ENCODE data around the gene ATCAY. TPM values are rescaled to one million over a fixed set of nuclear protein-coding genes. Genes with fewer than 3 reads are reported as not detected.

Gene ATCAY
- total RNA-seq, 2 donors from 2014 or later: 3.9 to 8.3 TPM

DNA sequence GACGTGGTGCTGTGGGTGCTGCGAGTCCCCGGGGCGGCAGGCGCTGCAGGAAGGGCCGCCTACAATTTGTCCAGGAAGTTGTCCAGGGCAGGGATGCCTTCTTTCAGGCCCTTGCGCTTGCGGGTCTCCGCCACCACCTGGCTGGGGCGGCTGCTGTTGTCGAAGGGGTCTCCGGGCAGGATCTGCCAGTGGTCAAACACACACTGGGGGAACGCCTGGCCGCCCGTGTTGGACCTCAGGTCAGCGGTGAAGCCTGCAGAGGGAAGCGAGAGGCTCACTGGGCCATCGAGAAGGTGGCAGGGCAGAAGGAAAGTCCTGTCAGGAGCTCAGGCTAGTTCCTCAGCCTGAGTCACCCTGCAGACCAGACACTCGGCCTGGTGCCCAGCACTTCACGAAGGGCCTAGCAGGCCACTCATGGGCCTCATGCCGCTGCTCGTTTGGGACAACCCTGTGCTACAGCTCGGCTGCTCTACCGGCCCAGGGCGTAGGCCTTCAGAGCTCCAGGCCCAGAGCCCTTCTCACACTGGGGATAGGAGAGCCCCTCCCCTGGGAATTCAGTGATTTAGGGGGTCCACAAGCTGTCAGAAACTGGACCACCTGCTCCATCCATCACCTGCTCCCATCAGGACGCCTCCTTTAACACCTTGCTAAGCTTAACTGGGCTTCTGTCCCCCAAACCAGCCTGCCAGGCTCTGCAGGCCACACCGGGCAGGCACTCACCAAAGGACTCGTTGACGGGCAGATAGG is 96.2 kb downstream of the ATCAY start:
- Histone ChIP-seq H3K27ac (no peak overlapping the region), H3K36me3 (peaks cover 51 to 57% of the 10 kb centered on the region in 2 donors), H3K4me3 (no peak overlapping the region), H3K27me3 (replicated peaks; ENCODE audit: insufficient read depth) (no peaks in the 10 kb centered on the region), H3K9me3 (no peaks in the 10 kb centered on the region), H3K4me1 (replicated peaks) (no peaks in the 10 kb centered on the region)
- TF ChIP-seq, protein P1, sequence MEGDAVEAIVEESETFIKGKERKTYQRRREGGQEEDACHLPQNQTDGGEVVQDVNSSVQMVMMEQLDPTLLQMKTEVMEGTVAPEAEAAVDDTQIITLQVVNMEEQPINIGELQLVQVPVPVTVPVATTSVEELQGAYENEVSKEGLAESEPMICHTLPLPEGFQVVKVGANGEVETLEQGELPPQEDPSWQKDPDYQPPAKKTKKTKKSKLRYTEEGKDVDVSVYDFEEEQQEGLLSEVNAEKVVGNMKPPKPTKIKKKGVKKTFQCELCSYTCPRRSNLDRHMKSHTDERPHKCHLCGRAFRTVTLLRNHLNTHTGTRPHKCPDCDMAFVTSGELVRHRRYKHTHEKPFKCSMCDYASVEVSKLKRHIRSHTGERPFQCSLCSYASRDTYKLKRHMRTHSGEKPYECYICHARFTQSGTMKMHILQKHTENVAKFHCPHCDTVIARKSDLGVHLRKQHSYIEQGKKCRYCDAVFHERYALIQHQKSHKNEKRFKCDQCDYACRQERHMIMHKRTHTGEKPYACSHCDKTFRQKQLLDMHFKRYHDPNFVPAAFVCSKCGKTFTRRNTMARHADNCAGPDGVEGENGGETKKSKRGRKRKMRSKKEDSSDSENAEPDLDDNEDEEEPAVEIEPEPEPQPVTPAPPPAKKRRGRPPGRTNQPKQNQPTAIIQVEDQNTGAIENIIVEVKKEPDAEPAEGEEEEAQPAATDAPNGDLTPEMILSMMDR (IDR thresholded peaks at IDR 0.05): no peak
- no peak for TF ChIP-seq POLR2A (IDR thresholded peaks at IDR 0.05)
- no peak for TF ChIP-seq POLR2AphosphoS5 (IDR thresholded peaks at IDR 0.05)
- WGBS: 80% methylated on average over 29 of the region's 29 CpGs
- intact Hi-C loops (cut with DNase I): no loop called here
- no peak for DNase-seq (ENCODE audit: low spot score)

MicroRNAs encoded within 50 kb of the gene (microRNA counts, 767-probe panel; counts per million panel counts)
- microRNA hsa-miR-637: 0 to 431 counts per million in 2 donors

Small RNA genes lying within 50 kb of the gene (microRNA-seq; reads per million reads assigned to microRNA genes)
- not detected for gene MIR637

Small RNA genes lying within 50 kb of the gene (small RNA-seq; reads per million reads assigned to genes)
- 0 reads per million in 2 donors for gene RN7SL202P

Other genes with a start within 250 kb of the ATCAY start
- gene PIP5K1C, start 180.2 kb upstream of the ATCAY start, total RNA-seq: 10 to 100 TPM; 34.3 to 75.5 TPM
- 10 to 100 TPM; 14.6 to 17.8 TPM for gene TJP3, start 172.3 kb upstream of the ATCAY start, total RNA-seq
- 10 to 100 TPM; 45.7 to 63.8 TPM for gene APBA3, start 119.0 kb upstream of the ATCAY start, total RNA-seq
- 100 to 1,000 TPM in 1 of 2 donors, 10 to 100 TPM in 1; 69.7 to 105 TPM for gene MRPL54, start 118.0 kb upstream of the ATCAY start, total RNA-seq
- not detected for gene RAX2, start 108.5 kb upstream of the ATCAY start, total RNA-seq
- gene MATK, start 94.3 kb upstream of the ATCAY start, total RNA-seq: 1 to 10 TPM; 1.9 to 4.4 TPM
- 10 to 100 TPM in 1 of 2 donors, not detected in 1; 10.2 TPM for gene ZFR2, start 11.6 kb upstream of the ATCAY start, total RNA-seq
- 1 to 10 TPM in 1 of 2 donors, under 1 TPM in 1; 0.64 to 1.8 TPM for gene NMRK2, start 52.4 kb downstream of the ATCAY start, total RNA-seq
- 100 to 1,000 TPM in 1 of 2 donors, 10 to 100 TPM in 1; 87.1 to 107 TPM for gene DAPK3, start 90.4 kb downstream of the ATCAY start, total RNA-seq
- 1,000 to 10,000 TPM; 1,974 to 1,998 TPM for gene EEF2, start 104.8 kb downstream of the ATCAY start, total RNA-seq
- gene PIAS4, start 127.1 kb downstream of the ATCAY start, total RNA-seq: 10 to 100 TPM; 25.3 to 70.0 TPM
- gene ZBTB7A, start 186.2 kb downstream of the ATCAY start, total RNA-seq: 10 to 100 TPM; 77.1 to 87.3 TPM
- 100 to 1,000 TPM; 104 to 145 TPM for gene MAP2K2, start 243.4 kb downstream of the ATCAY start, total RNA-seq